Activated CD4-positive, CD25-positive, alpha-beta regulatory T cell treated with anti-CD3 and anti-CD28 coated beads, Interleukin-2, amount 50 U/mL, for 16 hours (primary cell): Measurements from ENCODE around the gene CCDC171.

ENCODE experiments used
- DNase-seq: peaks from one replicate; pipeline ENCODE4 v3.0.0-alpha.2; 2020; ENCODE audit warnings: low read depth, low spot score

Gene CCDC171

GRCh38 chr9:15999422-16000339 is 446.8 kb downstream of the CCDC171 start:
- DNase-seq, result no peak

DNA sequence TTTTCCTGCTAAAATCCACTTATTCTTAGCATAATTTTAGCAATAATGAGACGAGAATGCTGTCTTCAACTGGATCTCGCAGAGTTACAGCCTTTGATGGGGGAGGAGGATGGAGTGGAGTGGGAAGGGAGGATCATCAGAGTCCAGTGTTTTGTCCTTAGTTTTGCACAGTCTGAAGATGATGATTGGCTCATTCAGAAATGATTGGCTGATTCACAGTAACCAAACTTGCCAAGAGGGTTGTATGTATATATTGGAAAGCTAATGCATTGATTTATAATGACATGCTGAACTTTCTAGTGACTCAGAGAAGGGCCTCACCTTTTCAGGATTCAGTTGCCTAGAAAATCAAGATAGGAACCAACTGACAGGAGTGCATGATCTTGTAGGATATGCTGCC is 448.0 kb downstream of the CCDC171 start:
- no peak for DNase-seq

DNA sequence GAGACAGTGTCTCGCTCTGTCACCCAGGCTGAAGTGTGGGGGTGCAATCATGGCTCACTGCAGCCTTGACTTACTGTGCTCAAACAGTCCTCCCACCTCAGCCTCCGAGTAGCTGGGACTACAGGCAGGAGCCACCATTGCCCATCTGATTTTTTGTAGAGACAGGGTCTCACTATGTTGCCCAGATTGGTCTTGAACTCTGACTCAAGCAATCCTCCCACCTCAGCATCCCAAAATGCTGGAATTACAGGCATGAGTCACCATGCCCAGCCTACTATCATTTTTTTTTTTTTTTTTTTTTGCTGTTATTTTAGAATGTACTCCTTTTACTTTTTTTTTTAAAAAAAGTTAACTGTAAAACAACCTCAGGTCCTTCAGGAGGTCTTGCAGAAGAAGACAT is 449.0 kb downstream of the CCDC171 start:
- no peak for DNase-seq

DNA sequence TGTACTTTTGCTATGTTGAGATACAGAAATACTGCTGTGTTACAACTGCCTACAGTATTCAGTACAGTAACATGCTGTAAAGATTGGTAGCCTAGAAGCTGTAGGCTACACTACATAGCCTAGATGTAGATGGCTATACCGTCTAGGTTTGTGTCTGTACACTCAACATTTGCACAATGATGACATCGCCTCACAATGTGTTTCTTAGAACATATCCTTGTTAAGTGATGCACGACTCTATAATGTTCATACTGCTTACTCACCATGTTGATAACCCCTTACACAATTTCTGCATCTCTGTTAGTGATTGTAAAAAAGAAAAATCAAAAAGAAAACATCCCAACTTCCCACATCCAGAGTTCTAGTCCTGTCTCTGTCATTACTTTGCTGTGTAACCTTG is 450.0 kb downstream of the CCDC171 start:
- DNase-seq, result no peak

DNA sequence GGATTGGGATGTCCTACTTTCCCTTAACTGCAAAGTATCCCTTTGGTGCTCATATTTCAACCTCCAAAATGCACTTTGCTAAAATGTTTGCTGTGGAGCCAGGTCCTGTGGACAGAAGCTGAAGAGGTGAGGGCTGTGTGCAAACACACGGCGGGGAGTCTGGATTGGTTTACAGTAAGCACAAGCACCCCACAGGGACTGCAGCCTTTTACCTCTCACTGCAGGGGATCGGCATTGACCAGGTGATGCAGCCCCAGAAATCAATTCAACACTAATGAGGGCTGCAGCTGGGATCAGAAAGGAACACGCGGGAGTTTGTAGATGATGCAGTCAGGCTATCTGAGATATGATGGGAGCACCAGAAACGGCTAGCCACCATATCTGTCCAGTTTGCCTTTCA is 450.9 kb downstream of the CCDC171 start:
- DNase-seq, result no peak

DNA sequence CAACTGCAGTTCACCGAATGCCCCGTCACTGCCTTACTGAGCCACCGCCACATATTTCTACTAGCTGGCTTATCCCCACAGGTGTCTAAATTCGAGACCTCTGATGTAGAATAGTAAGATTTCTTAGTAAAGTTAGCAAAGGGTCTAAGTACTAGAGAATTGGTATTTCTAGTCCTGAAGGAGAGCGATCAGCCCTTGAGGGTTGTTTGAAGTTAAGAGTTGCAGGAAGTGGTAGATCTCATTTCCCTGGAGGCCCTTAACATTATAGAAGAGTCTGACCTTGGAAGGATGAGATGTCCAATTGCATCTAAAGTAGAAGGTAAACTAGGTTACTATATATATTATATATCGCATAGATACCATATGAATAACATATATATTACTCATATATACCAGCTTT is 451.8 kb downstream of the CCDC171 start:
- DNase-seq, result no peak

- no peak for DNase-seq
These were observed 457.4 kb downstream of the CCDC171 start for GRCh38 chr9:16010221-16010620.

GRCh38 chr9:16012621-16013020 is 459.8 kb downstream of the CCDC171 start:
- DNase-seq, result no peak

- DNase-seq, result no peak
These were observed 460.5 kb downstream of the CCDC171 start for GRCh38 chr9:16013366-16013765.

DNA sequence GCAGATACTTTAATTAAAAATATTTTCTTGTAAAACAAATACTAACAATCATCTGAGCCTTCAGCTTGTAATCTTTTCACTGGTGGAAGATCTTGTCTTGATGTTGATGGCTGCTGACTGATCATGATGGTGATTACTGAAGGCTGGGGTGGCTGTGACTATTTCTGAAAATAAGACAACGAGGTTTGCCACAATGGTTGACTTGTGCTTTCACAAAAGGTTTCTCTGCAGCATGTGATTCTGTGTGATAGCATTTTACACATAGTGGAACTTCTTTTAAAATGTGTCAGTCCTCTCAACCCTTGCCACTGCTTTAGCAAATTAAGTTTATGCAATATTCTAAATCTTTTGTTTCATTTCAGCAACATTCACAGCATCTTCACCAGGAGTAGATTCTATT is 461.0 kb downstream of the CCDC171 start:
- DNase-seq, result no peak

DNA sequence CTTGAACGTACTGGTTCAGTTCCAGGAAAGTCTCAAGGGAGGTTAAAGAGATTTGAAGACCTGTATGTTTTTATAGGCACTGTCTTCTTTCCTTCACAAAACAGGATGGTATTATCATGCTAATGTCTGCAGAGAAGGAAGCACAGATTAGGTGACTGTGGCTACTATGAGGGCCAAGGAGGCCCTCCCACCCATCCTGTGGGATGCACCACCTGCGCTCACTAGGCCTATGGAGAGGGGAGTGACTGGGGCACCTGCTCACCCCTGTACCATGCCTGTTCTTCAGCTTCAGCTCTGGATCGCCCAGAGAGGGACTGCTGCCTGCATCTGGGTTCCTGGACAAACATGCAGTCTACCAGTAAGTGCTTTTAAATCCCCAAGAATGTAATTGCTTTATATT is 469.4 kb downstream of the CCDC171 start:
- DNase-seq, result no peak

GRCh38 chr9:16023446-16023845 is 470.6 kb downstream of the CCDC171 start:
- DNase-seq, result no peak
